ENCODE results near the gene GADL1.

DNA sequence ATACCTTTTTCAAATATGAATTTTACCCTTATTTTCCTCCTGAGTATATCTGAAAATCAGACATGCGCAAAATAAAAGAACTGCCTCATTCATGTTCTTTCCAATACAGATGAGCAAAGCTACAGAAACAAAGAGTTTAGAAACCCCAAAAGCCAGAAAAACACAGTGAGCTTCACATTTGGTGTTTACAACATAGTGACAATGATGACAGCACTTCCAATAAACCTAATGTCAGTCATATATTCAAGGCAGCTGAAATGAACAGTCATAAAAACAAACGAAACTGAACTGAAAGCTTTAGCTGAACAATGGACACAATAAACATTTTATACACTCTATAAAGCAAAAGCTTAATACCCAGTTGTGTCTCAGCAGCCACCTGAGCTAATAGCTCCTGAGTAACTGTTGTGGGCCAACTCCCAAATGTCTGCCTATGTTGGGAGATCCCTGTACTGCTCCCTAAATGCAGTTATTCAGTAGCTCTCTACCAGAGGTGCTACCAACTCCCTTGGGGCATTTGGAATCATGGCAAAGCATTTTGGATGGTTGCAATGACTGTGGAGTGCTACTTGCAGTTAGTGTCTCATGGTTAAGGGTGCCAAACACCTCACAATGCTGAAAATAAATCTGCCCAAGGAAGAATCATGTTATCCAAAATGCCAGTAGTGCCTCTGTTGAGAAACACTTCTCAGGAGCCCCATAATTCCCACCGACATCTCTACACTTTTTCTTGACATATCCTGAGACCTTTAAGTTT, 156.5 kb downstream of the GADL1 start:
- TF ChIP-seq CTCF (IDR thresholded peaks at IDR 0.05; ENCODE audit: low read length) (no peak), EZH2 (IDR thresholded peaks at IDR 0.05; ENCODE audit: borderline replicate concordance, low read length) (no peak)

Measured in OCI-LY1 (cell line).